ENCODE results near the gene SKA3.
"Not testable (repeated sequence)": the region's sequence is repeated elsewhere in the genome, so short reads cannot be mapped to it uniquely, and the experiment has no call there.

SKA3 gene

GRCh38 chr13:21142766-21143165, 33.6 kb downstream of the SKA3 start:
- H3K4me3 ChIP-seq, result peak overlapping the region; percentile 16
- H3K9ac ChIP-seq, result peak overlapping the region; percentile 45; the same call in 1 of the 2 replicates
- H4K20me1 ChIP-seq, result peaks cover 73% of the 10 kb centered on the region

GRCh38 chr13:21139374-21139773, 37.0 kb downstream of the SKA3 start:
- Histone ChIP-seq H3K36me3 (peaks cover 29% of the 10 kb centered on the region), H3K27me3 (no peaks in the 10 kb centered on the region), H3K9ac (peak overlapping the region; percentile 95; the same call in 1 of the 2 replicates), H4K20me1 (peaks cover 39% of the 10 kb centered on the region), H3K4me1 (peaks cover 36% of the 10 kb centered on the region), H3K27ac (peak overlapping the region; percentile 95; the same call in 1 of the 2 replicates), H3K4me3 (peak overlapping the region; percentile 89), H3K9me3 (0 out of 2 replicates have a peak, but pooled peaks cover 4% of the 10 kb centered on the region), H3K4me2 (peak overlapping the region; percentile 80)
- no peak for TF ChIP-seq Cebpa-rat (IDR thresholded peaks at IDR 0.05)

More at GRCh38 chr13:21142766-21143165, 33.6 kb downstream of the SKA3 start:
- no peak overlapping the region for H3K27ac ChIP-seq
- peaks cover 36% of the 10 kb centered on the region for H3K4me1 ChIP-seq
- peaks cover 63% of the 10 kb centered on the region for H3K36me3 ChIP-seq
- no peaks in the 10 kb centered on the region for H3K27me3 ChIP-seq
- no peak for TF ChIP-seq Cebpa-rat (IDR thresholded peaks at IDR 0.05)
- peak overlapping the region; percentile 91 for H3K4me2 ChIP-seq
- H3K9me3 ChIP-seq, result no peaks in the 10 kb centered on the region

- peaks cover 30% of the 10 kb centered on the region for H3K4me1 ChIP-seq
- H3K9me3 ChIP-seq, result 0 out of 2 replicates have a peak, but pooled peaks cover 4% of the 10 kb centered on the region
- no peak overlapping the region for H3K4me2 ChIP-seq
- H4K20me1 ChIP-seq, result peaks cover 31% of the 10 kb centered on the region
- no peak overlapping the region for H3K9ac ChIP-seq
- H3K4me3 ChIP-seq, result no peak overlapping the region
- H3K36me3 ChIP-seq, result peaks cover 21% of the 10 kb centered on the region
- no peak for TF ChIP-seq Cebpa-rat (IDR thresholded peaks at IDR 0.05)
- no peaks in the 10 kb centered on the region for H3K27me3 ChIP-seq
- no peak overlapping the region for H3K27ac ChIP-seq
Observed at GRCh38 chr13:21138561-21138960, 37.8 kb downstream of the SKA3 start.

GRCh38 chr13:21137696-21138095, 38.7 kb downstream of the SKA3 start:
- no peak overlapping the region for H3K9ac ChIP-seq

GRCh38 chr13:21135833-21136232, 40.5 kb downstream of the SKA3 start:
- H3K9me3 ChIP-seq, H3K36me3 ChIP-seq, H3K4me3 ChIP-seq, H3K4me1 ChIP-seq, H3K27ac ChIP-seq, H3K9ac ChIP-seq, H4K20me1 ChIP-seq, H3K27me3 ChIP-seq, H3K4me2 ChIP-seq: not testable (repeated sequence)

More at GRCh38 chr13:21137696-21138095, 38.7 kb downstream of the SKA3 start:
- Histone ChIP-seq H3K4me3 (no peak overlapping the region), H3K36me3 (peaks cover 12% of the 10 kb centered on the region), H3K4me1 (peaks cover 22% of the 10 kb centered on the region), H4K20me1 (peaks cover 23% of the 10 kb centered on the region), H3K27me3 (no peaks in the 10 kb centered on the region), H3K27ac (no peak overlapping the region), H3K4me2 (no peak overlapping the region), H3K9me3 (0 out of 2 replicates have a peak, but pooled peaks cover 4% of the 10 kb centered on the region)
- no peak for TF ChIP-seq Cebpa-rat (IDR thresholded peaks at IDR 0.05)

- H3K4me1 ChIP-seq, result peaks cover 4% of the 10 kb centered on the region
- no peaks in the 10 kb centered on the region for H4K20me1 ChIP-seq
- no peak overlapping the region for H3K4me2 ChIP-seq
- H3K4me3 ChIP-seq, result no peak overlapping the region
- no peaks in the 10 kb centered on the region for H3K27me3 ChIP-seq
- no peak overlapping the region for H3K27ac ChIP-seq
- no peak for TF ChIP-seq Cebpa-rat (IDR thresholded peaks at IDR 0.05)
- no peaks in the 10 kb centered on the region for H3K36me3 ChIP-seq
- no peak overlapping the region for H3K9ac ChIP-seq
- 0 out of 2 replicates have a peak, but pooled peaks cover 11% of the 10 kb centered on the region for H3K9me3 ChIP-seq
Observed at GRCh38 chr13:21134475-21134874, 41.9 kb downstream of the SKA3 start.

GRCh38 chr13:21133077-21133476, 43.3 kb downstream of the SKA3 start:
- no peak overlapping the region for H3K27ac ChIP-seq
- H4K20me1 ChIP-seq, result no peaks in the 10 kb centered on the region
- H3K27me3 ChIP-seq, result no peaks in the 10 kb centered on the region
- no peak overlapping the region for H3K9ac ChIP-seq
- H3K4me3 ChIP-seq, result no peak overlapping the region
- no peak for TF ChIP-seq Cebpa-rat (IDR thresholded peaks at IDR 0.05)
- H3K36me3 ChIP-seq, result no peaks in the 10 kb centered on the region
- no peak overlapping the region for H3K4me2 ChIP-seq
- H3K4me1 ChIP-seq, result peaks cover under 1% of the 10 kb centered on the region; the same call in 1 of the 2 replicates
- H3K9me3 ChIP-seq, result 0 out of 2 replicates have a peak, but pooled peaks cover 11% of the 10 kb centered on the region

GRCh38 chr13:21130116-21130515, 46.2 kb downstream of the SKA3 start:
- Histone ChIP-seq H3K9ac (no peak overlapping the region), H3K4me1 (peaks cover 6% of the 10 kb centered on the region; the same call in 1 of the 2 replicates), H3K4me2 (no peak overlapping the region), H3K27me3 (no peaks in the 10 kb centered on the region), H3K27ac (no peak overlapping the region), H4K20me1 (no peaks in the 10 kb centered on the region), H3K4me3 (no peak overlapping the region), H3K9me3 (0 out of 2 replicates have a peak, but pooled peaks cover 7% of the 10 kb centered on the region), H3K36me3 (no peaks in the 10 kb centered on the region)
- TF ChIP-seq Cebpa-rat (IDR thresholded peaks at IDR 0.05), result no peak

GRCh38 chr13:21124852-21125251, 51.5 kb downstream of the SKA3 start:
- no peaks in the 10 kb centered on the region for H4K20me1 ChIP-seq
- 0 out of 2 replicates have a peak overlapping the region, but pooled peaks have one; percentile 6 for H3K4me2 ChIP-seq
- H3K4me1 ChIP-seq, result peaks cover 12% of the 10 kb centered on the region
- no peaks in the 10 kb centered on the region for H3K27me3 ChIP-seq
- H3K36me3 ChIP-seq, result no peaks in the 10 kb centered on the region
- no peaks in the 10 kb centered on the region for H3K9me3 ChIP-seq
- TF ChIP-seq Cebpa-rat (IDR thresholded peaks at IDR 0.05), result no peak
- no peak overlapping the region for H3K9ac ChIP-seq
- H3K4me3 ChIP-seq, result no peak overlapping the region
- H3K27ac ChIP-seq, result no peak overlapping the region

GRCh38 chr13:21123956-21124355, 52.4 kb downstream of the SKA3 start:
- H4K20me1 ChIP-seq, result no peaks in the 10 kb centered on the region
- no peak overlapping the region for H3K27ac ChIP-seq
- TF ChIP-seq Cebpa-rat (IDR thresholded peaks at IDR 0.05), result no peak

More at GRCh38 chr13:21123956-21124355, 52.4 kb downstream of the SKA3 start:
- Histone ChIP-seq H3K4me1 (peaks cover 12% of the 10 kb centered on the region), H3K4me3 (no peak overlapping the region), H3K36me3 (no peaks in the 10 kb centered on the region), H3K27me3 (no peaks in the 10 kb centered on the region), H3K4me2 (no peak overlapping the region), H3K9ac (no peak overlapping the region), H3K9me3 (no peaks in the 10 kb centered on the region)

Measured in BLaER1 (cell line).